Choroid plexus epithelial cell (primary cell): Measurements from ENCODE around the gene ARHGDIA.

Source experiments
- DNase-seq: peaks from one replicate; pipeline ENCODE4 v3.0.0-alpha.2; 2010; ENCODE audit warnings: low read depth
- H3K4me3 ChIP-seq: 2 replicates; pipeline ENCODE4 v1.5.1; 2011; ENCODE audit warnings: low read depth, mild to moderate bottlenecking, control low read depth, low read length, moderate library complexity
- TF ChIP-seq, protein P1 (sequence below): conservative IDR thresholded peaks from 2 replicates; pipeline ENCODE4 v1.5.1; 2011; ENCODE audit warnings: low read depth, mild to moderate bottlenecking, control low read depth, inconsistent platforms, low read length, moderate library complexity

Gene ARHGDIA

DNA sequence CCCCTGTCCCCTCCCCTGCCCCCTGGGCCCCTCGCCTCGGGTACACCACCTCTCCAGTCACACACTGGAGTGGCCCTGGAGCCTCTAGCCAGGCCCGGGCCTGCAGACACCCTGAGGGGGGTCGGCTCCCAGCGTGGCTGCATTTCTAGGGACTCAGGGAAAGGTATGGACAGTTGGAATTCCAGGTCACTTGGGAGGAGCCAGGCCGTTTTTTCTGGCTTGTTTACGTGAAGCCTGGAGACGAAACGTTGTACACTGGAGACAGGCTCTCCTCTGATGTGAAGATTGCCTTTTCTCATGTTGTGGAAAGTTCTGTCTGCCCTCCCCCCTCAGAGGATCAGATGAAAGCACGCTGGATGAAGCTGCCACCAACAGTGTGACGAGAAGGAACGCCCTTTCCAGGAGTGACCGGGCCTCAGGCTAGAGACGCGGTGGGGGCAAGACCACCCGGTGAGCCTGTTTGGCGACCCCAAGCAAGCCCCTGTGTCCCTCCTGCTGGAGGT lies 32.3 kb downstream of the ARHGDIA start:
- DNase-seq = no peak
- H3K4me3 ChIP-seq = no peak overlapping the region
- TF ChIP-seq, protein P1, sequence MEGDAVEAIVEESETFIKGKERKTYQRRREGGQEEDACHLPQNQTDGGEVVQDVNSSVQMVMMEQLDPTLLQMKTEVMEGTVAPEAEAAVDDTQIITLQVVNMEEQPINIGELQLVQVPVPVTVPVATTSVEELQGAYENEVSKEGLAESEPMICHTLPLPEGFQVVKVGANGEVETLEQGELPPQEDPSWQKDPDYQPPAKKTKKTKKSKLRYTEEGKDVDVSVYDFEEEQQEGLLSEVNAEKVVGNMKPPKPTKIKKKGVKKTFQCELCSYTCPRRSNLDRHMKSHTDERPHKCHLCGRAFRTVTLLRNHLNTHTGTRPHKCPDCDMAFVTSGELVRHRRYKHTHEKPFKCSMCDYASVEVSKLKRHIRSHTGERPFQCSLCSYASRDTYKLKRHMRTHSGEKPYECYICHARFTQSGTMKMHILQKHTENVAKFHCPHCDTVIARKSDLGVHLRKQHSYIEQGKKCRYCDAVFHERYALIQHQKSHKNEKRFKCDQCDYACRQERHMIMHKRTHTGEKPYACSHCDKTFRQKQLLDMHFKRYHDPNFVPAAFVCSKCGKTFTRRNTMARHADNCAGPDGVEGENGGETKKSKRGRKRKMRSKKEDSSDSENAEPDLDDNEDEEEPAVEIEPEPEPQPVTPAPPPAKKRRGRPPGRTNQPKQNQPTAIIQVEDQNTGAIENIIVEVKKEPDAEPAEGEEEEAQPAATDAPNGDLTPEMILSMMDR = no peak

DNA sequence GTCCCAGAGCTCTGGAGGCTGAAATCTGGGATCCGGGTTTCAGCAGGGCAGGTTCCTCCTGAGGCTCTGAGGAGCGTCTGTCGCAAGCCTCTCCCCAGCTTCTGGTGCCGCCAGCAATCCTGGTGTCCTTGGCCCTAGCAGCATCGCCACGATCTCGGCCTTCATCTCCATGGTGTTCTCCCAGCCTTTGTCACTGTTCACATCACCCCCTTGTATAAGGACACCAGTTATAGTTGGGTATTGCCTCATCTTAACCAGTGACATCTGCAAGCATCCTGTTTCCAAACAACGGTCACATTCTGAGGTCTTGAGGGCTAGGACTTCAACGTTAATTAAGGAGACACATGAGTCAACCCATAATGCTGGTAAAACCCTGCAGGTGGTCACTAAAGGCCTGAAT lies 33.5 kb downstream of the ARHGDIA start:
- no peak overlapping the region for H3K4me3 ChIP-seq
- TF ChIP-seq, protein P1 = no peak
- no peak for DNase-seq

DNA sequence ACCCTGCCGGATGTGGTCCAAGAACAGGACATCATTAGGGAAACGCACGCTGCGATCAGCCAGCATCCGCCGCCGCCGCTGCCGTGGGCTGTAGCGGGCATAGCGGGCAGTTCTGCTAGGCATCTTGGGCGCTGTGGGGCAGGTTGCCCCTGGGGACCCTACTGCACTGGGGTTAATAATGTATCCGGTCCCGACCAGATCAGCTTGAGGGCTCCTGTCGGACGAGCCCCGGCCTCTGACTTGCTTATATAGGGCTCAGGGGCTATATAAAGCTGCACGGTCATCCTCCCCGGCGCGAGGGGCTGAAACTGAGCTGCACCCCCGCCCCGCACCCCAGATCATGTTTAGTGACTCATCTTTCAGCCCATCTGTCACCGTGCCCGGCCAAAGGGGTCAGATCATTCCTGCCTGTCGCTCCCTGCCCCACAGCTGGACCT lies 36.3 kb downstream of the ARHGDIA start, which contains the start of gene PPP1R27:
PPP1R27 (minus strand) TSS at position 220 of the 437 bp plus-strand sequence; CDS start at position 123, 97 bp downstream.
- TF ChIP-seq, protein P1 = no peak
- H3K4me3 ChIP-seq = peak within 1 kb of the TSS; percentile 76
- no peak for DNase-seq

DNA sequence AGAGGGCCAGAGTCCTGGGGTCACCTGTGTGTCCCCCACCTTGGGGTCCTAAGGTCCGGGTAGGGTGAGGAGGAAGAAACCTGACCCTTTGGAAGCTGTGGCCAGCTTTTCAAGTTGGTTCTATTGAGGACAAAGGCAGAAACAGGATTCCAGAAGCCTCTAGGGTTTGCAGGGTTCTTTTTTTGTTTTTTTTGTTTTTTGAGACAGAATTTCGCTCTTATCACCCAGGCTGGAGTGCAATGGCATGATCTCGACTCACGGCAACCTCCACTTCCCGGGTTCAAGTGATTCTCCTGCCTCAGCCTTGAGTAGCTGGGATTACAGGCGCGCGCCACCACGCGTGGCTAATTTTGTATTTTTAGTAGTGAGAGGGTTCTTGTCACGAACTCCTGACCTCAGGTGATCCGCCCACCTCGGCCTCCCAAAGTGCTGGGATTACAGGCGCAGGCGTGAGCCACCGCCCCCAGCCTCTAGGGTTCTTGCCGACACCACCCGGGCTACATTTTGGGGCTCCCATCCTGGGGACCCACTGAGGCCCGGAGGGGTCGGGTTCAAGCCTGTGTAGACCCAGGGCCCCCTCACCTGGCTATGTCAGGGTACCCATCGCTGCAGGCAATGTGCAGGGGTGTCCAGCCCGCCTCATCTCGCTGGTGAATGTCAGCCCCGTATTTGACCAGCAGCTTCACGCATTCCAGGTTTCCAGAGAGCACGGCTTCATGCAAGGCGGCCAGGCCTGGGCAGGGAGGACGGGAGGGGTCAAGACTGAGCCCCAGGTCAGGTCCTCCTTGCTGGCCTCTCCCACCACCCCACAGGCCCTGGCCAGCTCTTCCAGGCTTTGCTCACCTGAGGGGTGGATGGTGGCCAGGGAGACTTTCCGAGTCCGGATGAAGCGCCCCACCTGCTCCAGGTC lies 37.0 kb downstream of the ARHGDIA start:
- no peak for DNase-seq
- TF ChIP-seq, protein P1 = no peak
- H3K4me3 ChIP-seq = peak overlapping the region; percentile 76

DNA sequence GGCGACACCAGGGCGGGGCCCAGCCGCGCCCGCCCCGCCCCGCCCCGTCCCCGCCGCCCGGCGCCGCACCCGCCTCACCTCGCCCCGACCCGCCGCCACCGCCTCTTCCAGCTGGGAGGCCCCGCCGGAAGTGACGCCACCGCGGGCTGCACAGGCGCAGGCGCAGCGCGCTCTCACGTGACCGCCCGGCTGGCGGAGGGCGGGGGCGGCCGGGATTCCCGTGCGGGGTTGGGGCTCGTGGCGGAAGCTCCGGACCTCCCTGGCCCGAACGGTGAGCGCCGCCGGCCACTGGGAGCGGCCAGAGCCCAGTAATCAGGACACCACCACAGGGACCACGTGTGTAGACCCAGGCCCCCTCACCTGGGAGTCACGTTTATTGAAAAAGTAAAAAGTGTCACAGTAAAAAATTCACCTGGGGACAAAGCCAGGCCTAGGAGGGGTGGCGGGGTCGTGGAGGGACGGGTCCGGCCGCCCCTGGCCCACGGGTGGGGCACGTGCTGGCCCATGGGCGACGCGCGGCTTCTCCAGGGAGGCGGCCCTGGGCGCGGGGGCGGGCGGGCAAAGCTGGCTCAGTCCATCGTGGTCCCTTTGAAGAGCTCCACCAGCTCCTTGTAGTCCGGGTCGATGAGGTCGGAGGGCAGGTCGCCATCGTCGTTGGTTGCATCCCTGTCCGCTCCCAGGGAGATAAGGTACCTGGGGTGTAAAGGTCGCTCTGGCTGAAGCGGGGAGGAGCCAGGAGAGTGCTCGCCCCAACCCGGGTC lies 37.8 kb downstream of the ARHGDIA start, which contains the start of gene MCRIP1:
MCRIP1 (minus strand) TSS at position 132 of the 761 bp plus-strand sequence. CDS start 8,785 bp downstream, outside the sequence.
- peak; percentile 92 for DNase-seq
- TF ChIP-seq, protein P1 = no peak
- peak within 1 kb of the TSS; percentile 76 for H3K4me3 ChIP-seq

DNA sequence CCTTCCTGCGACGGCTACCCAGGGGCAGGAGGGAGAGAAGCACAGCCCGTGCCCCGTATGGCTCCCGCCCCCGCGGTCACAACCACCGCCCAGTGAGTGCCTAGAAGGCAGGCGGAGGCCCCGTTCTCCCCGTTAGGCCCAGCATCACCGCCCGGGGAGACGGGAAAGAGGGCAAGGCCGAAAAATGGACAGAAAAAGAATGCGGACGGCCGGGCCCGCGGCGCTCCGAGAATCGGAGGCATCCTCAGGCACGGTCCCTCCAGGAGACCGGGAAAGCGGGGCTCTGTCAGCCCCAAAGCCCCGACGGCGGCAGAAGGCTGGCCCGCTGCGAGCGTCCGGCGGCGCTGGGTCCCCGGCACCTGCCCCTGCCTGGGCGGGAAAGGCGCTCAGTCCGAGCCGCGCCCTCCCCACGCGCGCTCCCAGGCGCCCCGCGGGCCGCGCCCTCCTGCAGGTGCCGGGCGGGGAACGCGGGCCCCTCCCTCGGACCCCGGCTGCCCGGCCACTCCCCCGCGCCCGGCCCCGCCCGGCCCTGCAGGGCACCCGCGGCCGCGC lies 38.5 kb downstream of the ARHGDIA start:
- DNase-seq = no peak
- TF ChIP-seq, protein P1 = no peak
- H3K4me3 ChIP-seq = peak overlapping the region; percentile 76
